SHP77 treated with DMSO at 0.1 percent for 48 hours (cell line): ENCODE data around the gene ABLIM1.

ENCODE experiments used
- DNase-seq: peaks from one replicate; lab custom pipeline; 2025; lab: John Stamatoyannopoulos, UW

ABLIM1 gene

DNA sequence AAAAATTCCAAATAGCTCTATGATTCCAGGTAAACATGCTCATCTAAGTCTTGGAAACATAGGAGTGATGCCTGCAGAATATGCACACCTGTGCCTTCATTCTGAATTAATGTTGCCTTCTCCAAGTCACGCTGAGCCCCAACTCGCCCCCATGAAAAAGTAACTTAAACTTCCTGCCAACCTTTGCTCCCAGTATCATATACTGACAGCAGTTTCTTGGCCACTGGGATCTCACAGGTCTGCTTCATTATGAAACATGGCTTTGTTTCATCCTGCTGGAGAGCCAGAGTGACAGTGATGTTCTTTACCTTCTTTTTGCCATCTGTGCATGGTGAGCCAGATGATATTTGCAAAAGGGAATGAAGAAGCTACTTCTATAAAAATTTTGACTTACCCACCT, 34.9 kb downstream of the ABLIM1 start:
- no peak for DNase-seq

DNA sequence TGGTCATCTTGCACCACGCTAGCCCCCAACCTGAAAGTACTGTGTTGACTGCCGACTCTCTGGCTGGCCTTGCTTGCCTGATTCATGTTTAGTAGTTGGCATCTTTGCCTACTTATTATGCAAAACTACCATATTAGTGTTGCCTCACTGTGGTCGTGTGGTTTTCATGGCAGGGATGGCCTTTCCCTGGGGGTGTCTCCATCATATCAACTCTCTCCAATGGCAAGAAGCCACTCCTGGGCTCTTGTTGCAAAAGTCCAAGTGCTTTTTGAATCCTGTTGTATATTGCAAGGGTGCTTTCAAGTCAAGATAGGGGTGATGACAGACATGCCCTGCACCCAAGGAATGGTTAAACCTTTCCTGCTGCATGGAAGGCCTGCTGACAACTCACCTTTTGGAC, 39.4 kb downstream of the ABLIM1 start:
- DNase-seq: no peak

DNA sequence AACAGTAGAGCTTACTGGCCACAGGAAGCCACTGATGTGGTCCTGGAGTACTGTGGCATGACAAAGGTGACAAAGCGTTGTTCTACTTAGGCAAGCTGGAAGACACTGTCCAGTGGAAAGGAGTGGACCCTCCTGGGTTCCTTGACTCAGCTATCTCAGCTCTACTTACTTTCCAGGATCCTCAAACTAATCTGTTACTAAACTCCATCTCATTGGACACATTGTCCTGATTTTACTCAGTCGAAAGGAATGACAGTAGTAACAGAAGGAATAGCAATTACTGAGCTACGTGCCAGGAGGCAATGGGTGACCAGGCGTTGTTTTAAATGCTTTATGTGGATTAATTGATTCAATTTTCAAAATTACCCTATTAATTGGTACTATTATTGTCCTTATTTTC, 41.6 kb downstream of the ABLIM1 start:
- DNase-seq: no peak

- DNase-seq: no peak
Observed at GRCh38 chr10:114616103-114616502, 42.0 kb downstream of the ABLIM1 start.

DNA sequence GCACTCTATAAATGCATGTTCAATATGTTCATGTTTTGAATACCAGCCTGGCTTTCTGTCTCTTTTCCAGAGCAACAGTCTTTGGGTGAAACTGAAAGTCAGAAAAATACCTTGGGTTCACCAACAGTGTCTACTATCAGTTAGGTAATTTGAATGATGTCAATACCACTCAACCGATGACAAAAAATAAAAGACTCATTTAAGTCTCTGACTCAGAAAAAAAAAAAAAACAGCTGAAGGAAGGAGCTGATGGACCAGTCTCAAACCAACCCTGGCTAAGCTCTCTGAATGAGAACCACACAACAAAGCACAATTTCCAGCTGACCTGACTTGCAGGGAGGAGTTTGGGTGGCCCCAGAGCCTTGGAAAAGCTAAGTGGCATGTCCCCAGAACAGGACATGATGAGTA, 42.5 kb downstream of the ABLIM1 start:
- DNase-seq: no peak

DNA sequence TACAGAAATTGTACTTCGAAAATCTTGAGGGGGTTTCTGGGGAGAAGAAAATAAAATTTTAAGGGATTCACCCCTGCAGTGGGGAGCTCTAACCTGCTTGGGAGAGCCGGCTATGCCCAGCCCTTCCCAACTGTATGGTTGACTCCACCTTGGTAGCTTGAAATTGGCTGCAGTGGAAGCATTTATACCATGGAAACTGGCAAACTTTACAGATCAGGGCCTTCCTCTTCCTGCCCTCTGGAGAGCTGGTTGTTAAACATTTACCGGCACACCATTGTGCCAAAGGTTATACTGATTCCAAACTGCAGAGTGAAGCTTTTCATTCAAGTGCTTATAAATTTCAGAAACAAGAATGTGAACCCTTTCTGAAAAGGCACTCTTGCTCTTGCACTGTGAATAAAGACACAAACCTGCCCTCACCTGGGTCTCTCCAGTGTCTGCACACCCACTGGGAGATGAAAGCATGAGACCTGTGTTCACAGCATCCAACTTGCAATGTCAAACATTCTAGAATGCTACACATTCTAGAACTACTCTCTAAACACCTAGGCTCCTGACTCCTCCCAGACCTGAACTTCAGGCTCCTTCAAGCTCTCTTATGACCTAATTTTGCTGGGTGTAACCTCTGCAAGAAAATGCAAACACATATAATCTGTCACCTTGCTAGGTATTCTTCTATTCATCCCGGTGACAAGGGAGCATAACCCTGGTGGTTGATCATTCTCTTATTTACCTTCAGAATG, 44.7 kb downstream of the ABLIM1 start:
- DNase-seq: no peak

GRCh38 chr10:114611617-114612016, 46.5 kb downstream of the ABLIM1 start:
- DNase-seq: no peak

DNA sequence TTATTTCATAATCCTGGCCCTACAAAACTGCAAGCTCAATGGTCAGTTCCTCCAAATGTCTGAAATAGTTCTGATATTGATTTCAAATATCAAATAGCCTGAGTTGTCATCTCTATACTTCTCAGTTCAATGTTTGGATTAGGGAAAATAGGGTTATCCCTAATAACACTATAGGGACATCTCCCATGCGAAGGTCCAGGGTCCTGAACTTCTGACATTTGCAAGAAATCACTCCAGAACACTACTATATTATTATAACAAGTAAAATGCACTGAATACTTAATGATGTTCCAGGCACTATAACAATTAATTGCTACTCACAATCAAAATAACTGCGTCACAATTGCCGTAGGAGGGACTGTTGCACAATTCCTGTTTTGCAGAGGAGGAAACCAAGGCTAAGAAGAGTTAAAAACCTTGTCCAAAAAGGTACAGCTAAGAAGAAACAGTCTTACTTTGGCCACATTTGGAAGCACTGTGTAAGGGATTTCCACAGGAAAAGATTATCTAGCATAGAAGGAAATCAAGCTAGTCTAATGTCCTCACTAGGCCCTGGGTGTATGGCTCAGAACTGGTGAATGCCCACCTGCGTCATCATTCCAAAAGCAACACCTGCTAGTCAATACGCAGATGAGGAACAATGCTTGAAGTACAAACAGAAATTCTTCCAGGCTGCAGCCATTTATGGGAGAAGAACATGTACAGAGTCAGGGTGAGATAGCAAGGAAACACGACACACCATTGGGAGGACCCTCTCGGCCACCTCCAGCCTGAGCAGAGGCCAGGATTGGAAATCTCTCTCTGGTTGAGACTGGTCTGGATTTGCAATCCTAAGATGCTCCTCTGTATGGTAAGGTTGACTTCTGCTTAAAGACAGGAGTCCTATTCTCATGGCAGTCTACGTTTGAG, 48.3 kb downstream of the ABLIM1 start:
- DNase-seq: no peak

DNA sequence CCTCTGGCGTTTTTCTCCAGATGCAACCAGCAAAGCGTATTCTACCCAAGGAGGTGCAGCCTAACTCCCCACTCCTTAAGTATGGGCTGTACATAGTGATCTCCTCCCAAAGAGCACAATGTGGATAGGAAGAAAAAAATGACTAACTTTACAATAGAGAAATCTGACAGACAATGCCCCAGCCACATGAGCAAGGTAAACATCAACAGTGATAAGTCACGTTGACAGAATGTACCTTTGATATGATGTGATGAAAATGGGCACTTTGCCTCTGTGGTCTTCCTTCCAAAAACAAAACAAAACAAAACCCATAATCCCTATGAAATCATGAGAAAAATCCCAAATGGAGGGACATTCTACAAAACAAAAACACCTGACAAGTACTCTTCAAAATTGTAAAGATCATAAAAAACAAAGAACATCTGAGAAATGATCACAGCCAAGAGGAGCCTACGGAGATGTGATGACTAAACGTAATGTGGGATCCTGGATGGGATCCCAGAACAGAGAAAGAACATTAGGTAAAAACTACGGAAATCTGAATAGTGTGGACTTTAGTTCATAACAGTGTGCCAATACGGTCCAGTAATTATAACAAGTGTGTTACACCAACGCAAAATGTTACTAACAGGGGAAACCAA, 50.6 kb downstream of the ABLIM1 start:
- DNase-seq: no peak

DNA sequence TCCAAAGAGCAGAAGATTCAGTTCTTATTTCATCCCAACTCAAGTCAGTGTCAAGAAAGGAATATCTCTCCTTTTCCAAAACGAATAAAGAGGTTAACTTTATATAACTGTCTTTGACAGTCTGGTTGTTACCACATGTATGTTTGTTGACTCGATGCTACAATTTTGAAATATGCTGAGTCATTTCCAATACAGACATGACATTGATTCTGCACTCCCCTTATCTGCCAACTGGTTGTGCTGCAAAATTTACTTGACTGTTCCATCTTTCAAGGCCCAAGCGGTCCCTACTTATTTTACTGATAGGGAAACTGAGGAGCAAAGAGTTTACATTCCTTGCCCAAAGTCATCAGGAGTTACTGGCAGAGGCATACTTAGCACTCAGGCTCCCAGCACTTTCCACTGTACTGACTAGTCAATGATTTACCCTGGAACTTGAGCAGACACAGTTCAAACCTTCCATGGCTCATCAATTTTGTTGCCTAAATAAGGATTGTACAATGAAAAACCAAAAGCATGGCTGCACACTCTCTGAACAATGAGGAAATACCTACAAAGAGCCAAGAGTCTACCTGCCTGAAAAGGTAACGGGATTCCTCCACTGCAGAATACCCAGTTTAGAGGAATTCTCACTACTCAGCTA, 52.8 kb downstream of the ABLIM1 start:
- no peak for DNase-seq

DNA sequence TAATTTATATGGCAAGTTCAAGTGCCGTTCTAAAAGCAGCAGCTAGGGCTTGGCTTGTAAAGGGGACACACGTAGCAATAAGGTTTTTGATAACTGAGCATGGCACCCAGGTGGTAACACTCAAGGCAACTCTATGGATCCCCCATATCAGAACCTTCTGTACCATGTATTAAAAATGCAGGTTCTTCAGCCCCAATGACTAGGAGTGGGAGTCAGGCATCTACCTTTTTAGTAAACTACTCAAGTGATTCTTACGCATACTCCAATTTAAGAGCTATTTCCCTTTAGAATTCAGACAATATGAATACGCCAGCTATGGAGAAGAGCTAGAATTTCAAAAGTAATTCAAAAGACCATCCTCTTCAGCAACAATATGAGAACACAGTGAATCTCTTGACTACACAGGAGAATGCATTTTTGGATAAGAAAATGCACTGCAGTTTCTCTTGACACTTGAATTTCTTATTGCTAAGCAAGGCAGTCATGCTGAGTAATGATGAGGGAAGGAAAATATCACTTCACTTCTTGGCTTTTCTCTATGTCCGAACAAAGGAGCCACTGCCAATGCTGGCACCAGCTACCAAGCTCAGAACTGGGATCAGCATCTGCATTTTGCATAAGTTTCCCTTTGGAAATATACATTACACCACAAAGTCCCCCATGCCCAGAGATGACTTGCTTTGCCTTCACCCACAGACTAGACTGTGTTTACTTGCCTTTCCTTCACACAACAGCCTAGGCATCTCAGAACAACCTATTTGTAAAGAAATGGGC, 53.5 kb downstream of the ABLIM1 start:
- no peak for DNase-seq

- DNase-seq: no peak
Observed at GRCh38 chr10:114603948-114604347, 54.1 kb downstream of the ABLIM1 start.

DNA sequence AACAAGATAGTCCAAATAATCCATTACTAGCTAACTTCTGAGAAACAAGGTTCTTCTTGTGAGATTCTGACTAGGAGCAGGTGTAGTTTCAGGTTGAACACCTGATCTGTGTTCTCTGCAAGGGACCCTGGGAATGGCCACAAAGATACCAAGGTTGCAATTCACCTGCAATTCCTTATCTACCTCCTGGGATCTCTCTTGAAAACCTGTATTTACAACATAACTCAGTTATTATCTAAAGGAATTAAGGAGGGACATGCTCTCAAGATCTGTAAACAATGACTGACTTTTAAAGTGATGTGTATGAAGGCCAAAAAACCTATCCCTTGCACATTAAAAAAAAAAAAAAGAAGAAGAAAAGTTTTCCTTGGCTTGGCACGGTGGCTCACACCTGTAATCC, 54.8 kb downstream of the ABLIM1 start:
- no peak for DNase-seq

DNA sequence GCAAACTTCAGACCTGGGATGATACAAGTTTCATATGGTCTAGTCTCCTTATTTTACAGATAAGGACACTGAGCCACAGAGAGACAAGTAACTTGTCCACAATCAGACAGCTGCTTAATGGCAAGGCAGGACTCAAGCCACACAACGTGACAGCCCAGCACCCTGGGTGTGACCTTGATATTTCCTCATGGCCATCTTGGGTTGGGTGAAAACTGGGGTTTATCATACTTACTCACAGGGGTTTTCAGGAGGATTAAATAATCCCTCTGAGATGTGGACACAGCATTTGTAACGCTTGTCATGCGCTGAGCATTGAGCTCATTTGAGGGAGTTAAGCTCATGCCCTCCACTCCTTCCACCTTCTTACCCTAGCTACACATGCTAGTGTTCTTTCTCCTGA, 58.0 kb downstream of the ABLIM1 start:
- DNase-seq: no peak

- DNase-seq: no peak
Observed at GRCh38 chr10:114596793-114597192, 61.3 kb downstream of the ABLIM1 start.

DNA sequence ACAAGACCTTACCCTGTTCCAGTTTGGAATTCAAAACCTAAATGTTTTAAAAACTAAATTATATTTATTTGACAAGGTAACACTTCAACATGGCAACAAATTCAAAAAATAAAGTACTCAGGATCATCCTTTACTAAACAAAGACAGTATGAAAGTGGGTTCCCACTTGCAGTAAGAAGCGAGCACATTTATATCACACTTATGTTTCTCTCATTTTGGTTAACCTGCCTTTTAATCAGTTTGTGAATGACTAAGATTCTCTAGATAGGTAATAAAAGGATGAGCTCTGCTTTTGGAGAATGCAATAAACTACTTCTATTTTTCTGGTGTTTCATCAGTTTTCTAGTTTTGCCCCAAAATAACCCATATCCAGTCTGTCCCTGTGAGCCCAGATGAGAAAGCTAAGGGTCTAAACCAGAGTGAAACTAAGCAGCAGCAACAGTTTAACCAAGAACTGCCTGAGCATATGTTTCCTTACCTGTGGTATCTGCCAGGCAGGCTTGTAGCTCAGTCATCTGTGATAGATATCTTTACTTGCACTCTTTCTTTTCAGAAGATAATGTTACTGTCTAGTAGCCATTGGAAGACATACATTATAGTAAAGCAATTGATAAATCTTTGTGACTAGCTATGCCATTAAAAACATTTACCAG, 64.1 kb downstream of the ABLIM1 start:
- no peak for DNase-seq

- no peak for DNase-seq
Observed at GRCh38 chr10:114593240-114593792, 64.8 kb downstream of the ABLIM1 start.

DNA sequence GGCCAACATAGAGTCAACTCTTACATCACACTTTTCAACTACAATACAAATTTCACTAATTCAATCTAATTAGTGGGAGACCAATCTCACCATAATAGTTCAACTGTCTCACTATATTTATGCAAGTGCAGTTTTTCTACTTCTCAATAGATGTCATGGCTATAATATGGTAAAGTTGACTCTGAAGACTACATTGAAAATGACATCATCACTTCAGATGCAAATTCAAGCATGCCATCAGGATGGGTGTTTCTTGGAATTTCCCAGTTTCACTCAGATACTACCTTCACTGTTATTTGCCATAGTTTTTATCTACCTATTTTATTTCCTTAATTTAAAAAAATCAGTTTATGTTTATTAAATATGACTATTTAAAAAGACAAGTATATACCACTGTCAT, 67.1 kb downstream of the ABLIM1 start:
- no peak for DNase-seq

- DNase-seq: no peak
Observed at GRCh38 chr10:114584419-114584818, 73.7 kb downstream of the ABLIM1 start.

GRCh38 chr10:114581071-114581470, 77.0 kb downstream of the ABLIM1 start:
- DNase-seq: no peak

DNA sequence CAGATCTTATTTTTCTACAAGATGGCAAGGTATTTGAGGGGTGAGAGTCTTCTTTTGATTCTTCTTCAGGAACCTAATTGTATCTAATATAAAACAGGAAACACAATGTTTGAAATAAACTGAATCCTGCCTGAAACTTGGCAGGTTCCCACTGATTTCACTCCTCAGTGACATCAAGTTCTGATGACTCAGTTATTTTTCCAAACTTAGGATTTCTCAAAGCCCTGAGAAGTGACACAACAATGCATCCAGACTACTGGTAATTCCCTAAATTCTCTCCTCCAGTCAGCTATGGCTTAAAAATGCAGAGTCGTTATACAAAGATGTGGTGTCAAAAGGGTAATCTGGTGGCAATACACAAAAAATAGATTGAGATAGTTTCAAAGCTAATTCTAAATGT, 80.9 kb downstream of the ABLIM1 start:
- no peak for DNase-seq
